Neural progenitor cell (in vitro differentiated cells): ENCODE results near the gene TSPAN18.

ENCODE experiments used
- EZH2 ChIP-seq: fragments of 200-600 bp; sonication (generic); IDR thresholded peaks from 2 replicates; pipeline ENCODE4 v1.6.1; 2017; ENCODE audit warnings: antibody characterized with exemption, mild to moderate bottlenecking, moderate library complexity
- TF ChIP-seq, protein P1 (sequence below): fragments of 200-600 bp; sonication (generic); IDR thresholded peaks from 2 replicates; pipeline ENCODE4 v1.5.1; 2017; ENCODE audit warnings: antibody characterized with exemption, mild to moderate bottlenecking

DNA sequence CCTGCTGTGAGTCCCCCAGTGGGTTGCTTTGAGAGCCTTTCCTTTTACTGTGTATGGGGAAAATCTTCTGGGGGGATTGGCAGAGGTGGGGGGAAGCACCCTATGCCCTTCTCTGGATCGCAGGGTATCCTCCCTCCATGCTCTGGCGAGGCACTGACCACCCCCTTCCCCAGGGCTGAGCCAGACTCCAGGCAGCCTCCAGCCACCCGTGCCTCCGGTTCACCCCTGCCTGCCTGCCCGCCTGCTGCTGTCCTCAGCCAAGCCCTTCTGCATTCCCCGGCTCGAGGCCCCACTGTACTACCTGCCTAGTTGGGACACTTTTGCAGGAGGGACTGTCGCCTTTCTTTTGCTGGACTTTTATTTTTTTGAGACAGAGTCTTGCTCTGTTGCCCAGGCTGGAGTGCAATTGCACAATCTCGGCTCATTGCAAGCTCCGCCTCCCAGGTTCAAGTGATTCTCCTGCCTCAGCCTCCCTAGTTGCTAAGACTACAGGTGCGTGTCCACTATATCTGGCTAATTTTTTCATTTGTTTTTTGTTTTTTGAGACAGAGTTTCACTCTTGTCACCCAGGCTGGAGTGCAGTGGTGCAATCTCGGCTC lies 247.7 kb downstream of the TSPAN18 start:
- TF ChIP-seq, protein P1, sequence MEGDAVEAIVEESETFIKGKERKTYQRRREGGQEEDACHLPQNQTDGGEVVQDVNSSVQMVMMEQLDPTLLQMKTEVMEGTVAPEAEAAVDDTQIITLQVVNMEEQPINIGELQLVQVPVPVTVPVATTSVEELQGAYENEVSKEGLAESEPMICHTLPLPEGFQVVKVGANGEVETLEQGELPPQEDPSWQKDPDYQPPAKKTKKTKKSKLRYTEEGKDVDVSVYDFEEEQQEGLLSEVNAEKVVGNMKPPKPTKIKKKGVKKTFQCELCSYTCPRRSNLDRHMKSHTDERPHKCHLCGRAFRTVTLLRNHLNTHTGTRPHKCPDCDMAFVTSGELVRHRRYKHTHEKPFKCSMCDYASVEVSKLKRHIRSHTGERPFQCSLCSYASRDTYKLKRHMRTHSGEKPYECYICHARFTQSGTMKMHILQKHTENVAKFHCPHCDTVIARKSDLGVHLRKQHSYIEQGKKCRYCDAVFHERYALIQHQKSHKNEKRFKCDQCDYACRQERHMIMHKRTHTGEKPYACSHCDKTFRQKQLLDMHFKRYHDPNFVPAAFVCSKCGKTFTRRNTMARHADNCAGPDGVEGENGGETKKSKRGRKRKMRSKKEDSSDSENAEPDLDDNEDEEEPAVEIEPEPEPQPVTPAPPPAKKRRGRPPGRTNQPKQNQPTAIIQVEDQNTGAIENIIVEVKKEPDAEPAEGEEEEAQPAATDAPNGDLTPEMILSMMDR, result no peak
- no peak for TF ChIP-seq EZH2
